ENCODE data around the gene TNRC6B. TPM values are rescaled to one million over a fixed set of nuclear protein-coding genes. Genes with fewer than 3 reads are reported as not detected.
"Not testable (repeated sequence)": the region's sequence is repeated elsewhere in the genome, so short reads cannot be mapped to it uniquely, and the experiment has no call there.

TNRC6B gene
- total and polyA plus RNA-seq, 5 experiments from 2014 or later = 67.3 to 142 (median 116) TPM

DNA sequence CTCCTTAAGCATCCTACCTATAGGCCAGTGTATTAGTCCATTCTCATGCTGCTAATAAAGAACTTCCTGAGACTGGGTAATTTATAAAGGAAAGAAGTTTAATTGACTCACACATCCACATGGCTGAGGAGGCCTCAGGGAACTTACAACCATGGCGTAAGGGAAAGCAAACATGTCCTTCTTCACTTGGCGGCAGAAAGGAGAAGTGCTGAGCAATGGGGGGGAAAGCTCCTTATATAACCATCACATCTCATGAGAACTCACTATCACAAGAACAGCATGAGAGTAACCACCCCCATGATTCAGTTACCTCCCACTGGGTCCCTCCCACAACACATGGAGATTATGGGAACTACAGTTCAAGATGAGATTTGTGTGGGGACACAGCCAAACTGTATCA lies 12.2 kb upstream of the TNRC6B start:
- ATAC-seq, H3K4me3 Mint-ChIP-seq, H3K9me3 Mint-ChIP-seq, H3K27me3 Mint-ChIP-seq, DNase-seq, POLR2A ChIA-PET: not testable (repeated sequence)
- Mint-ChIP-seq H3K27ac (peak overlapping the region in 7 of 10 donors; percentile 12 to 79 (median 55)), H3K36me3 (peaks cover 0 to 62% (median 18%) of the 10 kb centered on the region in 3 donors), H3K4me1 (peaks cover 12 to 31% (median 19%) of the 10 kb centered on the region in 4 donors)

DNA sequence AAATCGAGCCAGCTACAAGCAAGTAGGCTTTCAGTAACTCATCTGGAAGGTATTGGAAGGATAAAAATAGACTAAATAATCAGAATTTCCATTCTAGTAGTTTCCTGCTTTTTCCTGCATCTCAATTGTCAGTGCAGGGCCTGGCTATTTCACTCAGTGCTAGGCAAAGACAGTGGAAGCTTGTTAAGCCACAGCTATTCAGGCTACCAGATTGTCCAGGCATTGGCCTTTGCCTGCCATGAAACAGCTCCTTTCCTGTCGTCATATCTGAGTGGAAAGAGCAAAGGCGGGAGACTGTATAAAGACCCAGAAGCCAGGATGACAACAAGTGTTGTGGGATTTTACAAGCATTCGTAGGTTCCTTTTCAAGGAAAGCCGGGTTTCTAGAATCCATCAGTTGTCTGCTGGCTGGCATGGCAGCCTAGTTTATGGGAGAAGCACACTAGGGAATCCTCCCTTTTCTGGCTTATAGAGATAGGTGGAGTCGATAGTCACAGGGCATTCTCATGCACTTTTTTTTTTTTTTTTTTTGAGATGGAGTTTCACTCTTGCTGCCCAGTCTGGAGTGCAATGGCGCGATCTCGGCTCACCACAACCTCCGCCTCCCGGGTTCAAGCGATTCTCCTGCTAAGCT lies 2.0 kb upstream of the TNRC6B start:
- Mint-ChIP-seq H3K9me3 (no peaks in the 10 kb centered on the region), H3K4me3 (peak overlapping the region in 7 of 10 donors; percentile 38 to 98 (median 50)), H3K36me3 (peaks cover 0 to 26% (median 0%) of the 10 kb centered on the region in 3 donors), H3K27ac (peak overlapping the region; percentile 43 to 95 (median 89)), H3K4me1 (peaks cover 28 to 61% (median 57%) of the 10 kb centered on the region in 4 donors), H3K27me3 (no peaks in the 10 kb centered on the region)
- ATAC-seq (no peak), DNase-seq (no peak)
- POLR2A ChIA-PET = interaction anchor here (0.6 kb wide), 1 partner anchor 155 kb away, joined by 3 read pairs; no protein-coding TSS in a partner anchor

GRCh38 chr22:40176921-40177737 lies 596 bp upstream of the TNRC6B start:
- H3K9me3 Mint-ChIP-seq = no peaks in the 10 kb centered on the region

GRCh38 chr22:40178417-40179409 lies 988 bp downstream of the TNRC6B start:
- H3K4me1 Mint-ChIP-seq = peaks cover 37 to 77% (median 68%) of the 10 kb centered on the region in 4 donors
- H3K9me3 Mint-ChIP-seq = no peaks in the 10 kb centered on the region
- peak; percentile 22 to 33 for ATAC-seq
- H3K27ac Mint-ChIP-seq = peak overlapping the region; percentile 86 to 97 (median 94)
- POLR2A ChIA-PET = interaction anchor here (0.8 to 3.0 kb wide), 3 partner anchors 16 to 168 kb away, joined by 5 to 21 read pairs (median 5); partner anchors contain the start of gene ADSL
- peak overlapping the region; percentile 79 to 98 (median 92) for H3K4me3 Mint-ChIP-seq
- DNase-seq = peak in 9 of 10 donors; percentile 19 to 41 (median 27)
- H3K27me3 Mint-ChIP-seq = no peaks in the 10 kb centered on the region
- peaks cover 0 to 8% (median 0%) of the 10 kb centered on the region in 3 donors for H3K36me3 Mint-ChIP-seq

More at GRCh38 chr22:40176921-40177737, 596 bp upstream of the TNRC6B start:
- peak; percentile 19 to 74 (median 40) for DNase-seq
- POLR2A ChIA-PET = interaction anchor here (0.8 to 3.0 kb wide), 12 partner anchors 18 to 170 kb away, joined by 3 to 21 read pairs (median 4); no protein-coding TSS in a partner anchor
- peak overlapping the region; percentile 79 to 98 (median 92) for H3K4me3 Mint-ChIP-seq
- H3K27ac Mint-ChIP-seq = peak overlapping the region; percentile 90 to 97 (median 94)
- ATAC-seq = peak; percentile 21 to 65
- H3K27me3 Mint-ChIP-seq = no peaks in the 10 kb centered on the region
- H3K36me3 Mint-ChIP-seq = peaks cover 0 to 17% (median 0%) of the 10 kb centered on the region in 3 donors
- peaks cover 27 to 72% (median 60%) of the 10 kb centered on the region in 4 donors for H3K4me1 Mint-ChIP-seq

DNA sequence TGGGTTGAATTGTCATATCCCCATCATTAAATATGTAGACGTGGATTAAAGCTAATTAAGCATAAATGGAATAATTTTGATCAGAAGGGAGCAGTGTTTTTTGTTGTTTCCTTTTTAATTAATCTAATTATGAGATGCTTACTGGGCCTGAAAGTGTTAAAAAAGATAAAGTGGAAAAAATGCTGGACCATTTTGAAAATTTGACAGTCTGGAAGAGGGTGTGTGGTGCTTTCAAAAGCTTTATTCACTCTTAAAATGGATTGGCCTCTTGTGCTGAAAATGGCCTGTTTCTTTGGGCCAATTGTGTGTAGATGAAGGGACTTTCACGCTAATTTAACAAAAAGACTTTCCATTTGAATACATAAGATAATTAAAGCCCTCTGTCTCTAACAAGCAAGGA lies 1.8 kb downstream of the TNRC6B start:
- Mint-ChIP-seq H3K36me3 (peaks cover 0 to 6% (median 0%) of the 10 kb centered on the region in 3 donors), H3K9me3 (no peaks in the 10 kb centered on the region), H3K4me1 (peaks cover 42 to 82% (median 75%) of the 10 kb centered on the region in 4 donors), H3K4me3 (peak overlapping the region; percentile 79 to 98 (median 92)), H3K27me3 (no peaks in the 10 kb centered on the region), H3K27ac (peak overlapping the region; percentile 86 to 97 (median 94))
- DNase-seq (no peak), ATAC-seq (no peak)
- POLR2A ChIA-PET = interaction anchor here (0.9 to 3.0 kb wide), 4 partner anchors 14 to 135 kb away, joined by 3 to 21 read pairs (median 5); no protein-coding TSS in a partner anchor

GRCh38 chr22:40180403-40180802 lies 2.7 kb downstream of the TNRC6B start:
- Mint-ChIP-seq H3K4me3 (peak overlapping the region; percentile 29 to 93 (median 70)), H3K4me1 (peaks cover 47 to 89% (median 82%) of the 10 kb centered on the region in 4 donors), H3K27me3 (no peaks in the 10 kb centered on the region), H3K9me3 (no peaks in the 10 kb centered on the region), H3K27ac (peak overlapping the region; percentile 15 to 94 (median 78)), H3K36me3 (peaks cover 0 to 6% (median 0%) of the 10 kb centered on the region in 3 donors)
- POLR2A ChIA-PET = interaction anchor here (0.6 to 1.3 kb wide), 4 partner anchors 13 to 323 kb away, joined by 3 to 6 read pairs (median 5); no protein-coding TSS in a partner anchor
- ATAC-seq = no peak
- no peak for DNase-seq

DNA sequence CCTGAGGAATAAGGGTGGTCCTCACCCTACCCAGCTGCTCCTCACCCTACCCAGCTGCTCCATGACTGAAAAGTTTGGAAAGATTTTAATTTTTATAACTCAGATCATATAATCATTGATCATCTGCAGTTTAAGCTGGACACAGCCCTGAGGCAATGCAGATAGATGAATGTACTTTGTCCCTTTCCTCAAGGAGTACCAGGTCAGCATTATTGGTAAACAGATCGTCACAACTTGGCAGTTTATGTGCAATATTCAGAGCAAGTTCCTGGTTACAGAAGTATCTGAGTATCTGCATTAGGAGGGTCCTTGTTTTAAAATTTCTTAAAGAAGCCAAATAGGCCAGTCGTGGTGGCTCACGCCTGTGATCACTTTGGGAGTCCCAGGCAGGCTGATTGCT lies 3.6 kb downstream of the TNRC6B start:
- Mint-ChIP-seq H3K27me3 (no peaks in the 10 kb centered on the region), H3K4me3 (peak overlapping the region in 4 of 10 donors; percentile 3 to 66 (median 12)), H3K27ac (peak overlapping the region in 6 of 10 donors; percentile 12 to 94 (median 73)), H3K36me3 (peaks cover 0 to 10% (median 0%) of the 10 kb centered on the region in 3 donors), H3K9me3 (no peaks in the 10 kb centered on the region), H3K4me1 (peaks cover 55 to 89% (median 82%) of the 10 kb centered on the region in 4 donors)
- POLR2A ChIA-PET = interaction anchor here (1.0 to 2.1 kb wide), 2 partner anchors 19 to 62 kb away, joined by 3 to 5 read pairs; no protein-coding TSS in a partner anchor
- ATAC-seq = no peak
- DNase-seq = no peak

- POLR2A ChIA-PET = interaction anchor here (1.2 to 2.1 kb wide), 2 partner anchors 61 to 138 kb away, joined by 3 to 5 read pairs; no protein-coding TSS in a partner anchor
- Mint-ChIP-seq H3K9me3 (no peaks in the 10 kb centered on the region), H3K36me3 (peaks cover 0 to 8% (median 0%) of the 10 kb centered on the region in 3 donors), H3K4me3 (peak overlapping the region; percentile 50 to 81 (median 72)), H3K4me1 (peaks cover 46 to 83% (median 75%) of the 10 kb centered on the region in 4 donors), H3K27me3 (no peaks in the 10 kb centered on the region), H3K27ac (peak overlapping the region; percentile 67 to 94 (median 89))
- no peak for DNase-seq
- no peak for ATAC-seq
Observed at GRCh38 chr22:40182231-40182835, 4.6 kb downstream of the TNRC6B start.

DNA sequence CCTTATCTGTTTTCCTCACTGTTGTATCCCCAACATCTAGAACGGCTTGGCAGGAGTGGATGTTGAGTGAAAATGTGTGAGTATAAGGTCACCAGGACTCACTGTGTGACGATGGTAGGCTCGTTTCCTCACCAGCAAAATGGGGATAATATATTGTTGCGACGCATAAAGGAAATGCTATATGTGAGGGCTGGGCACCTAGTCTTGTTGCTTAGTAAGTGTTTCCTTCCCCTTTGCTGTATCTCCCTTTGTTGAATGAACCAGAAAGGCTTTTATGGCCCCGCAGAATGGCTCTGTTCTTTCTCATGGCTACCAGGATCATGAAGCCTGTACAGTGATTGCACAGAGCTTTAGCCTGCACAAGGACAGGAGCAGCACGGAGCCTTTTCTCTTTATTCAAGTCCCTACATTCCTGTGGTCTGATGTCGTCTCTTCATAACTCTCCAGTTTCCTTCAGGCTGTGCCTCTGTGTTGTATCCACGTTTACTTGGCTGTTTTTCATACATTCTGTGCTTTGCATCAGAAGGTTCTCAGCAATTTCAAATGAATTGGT lies 5.4 kb downstream of the TNRC6B start:
- Mint-ChIP-seq H3K27me3 (no peaks in the 10 kb centered on the region), H3K27ac (peak overlapping the region; percentile 67 to 94 (median 89)), H3K4me3 (peak overlapping the region; percentile 50 to 81 (median 74)), H3K4me1 (peaks cover 45 to 85% (median 77%) of the 10 kb centered on the region in 4 donors), H3K36me3 (peaks cover 0 to 8% (median 0%) of the 10 kb centered on the region in 3 donors), H3K9me3 (no peaks in the 10 kb centered on the region)
- peak in 3 of 10 donors; percentile 28 to 43 (median 43) for DNase-seq
- peak; percentile 56 to 71 for ATAC-seq
- POLR2A ChIA-PET = interaction anchor here (0.5 to 1.2 kb wide), 3 partner anchors 35 to 659 kb away, joined by 3 to 5 read pairs (median 4); no protein-coding TSS in a partner anchor

GRCh38 chr22:40183603-40184002 lies 5.9 kb downstream of the TNRC6B start:
- Mint-ChIP-seq H3K27ac (peak overlapping the region in 9 of 10 donors; percentile 67 to 94 (median 89)), H3K4me1 (peaks cover 48 to 89% (median 82%) of the 10 kb centered on the region in 4 donors), H3K4me3 (peak overlapping the region in 9 of 10 donors; percentile 65 to 81 (median 74))
- POLR2A ChIA-PET = interaction anchor here (0.5 to 0.6 kb wide), 2 partner anchors 35 to 299 kb away, joined by 3 to 4 read pairs; no protein-coding TSS in a partner anchor
- not testable (repeated sequence) for H3K27me3 Mint-ChIP-seq, ATAC-seq, DNase-seq, H3K36me3 Mint-ChIP-seq, H3K9me3 Mint-ChIP-seq

All from naive thymus-derived CD8-positive, alpha-beta T cell (primary cell).